Naive B cell (primary cell): Measurements from ENCODE around the gene RGCC. TPM values are rescaled to one million over a fixed set of nuclear protein-coding genes. Genes with fewer than 3 reads are reported as not detected.
"Not testable (repeated sequence)": the region's sequence is repeated elsewhere in the genome, so short reads cannot be mapped to it uniquely, and the experiment has no call there.

ENCODE experiments used
- ATAC-seq, 2 donors: fragments of 150-1000 bp; cut with Tn5 transposase; 2 replicates each; pipeline ENCODE4 v1.10.0; 2021; ENCODE audit warnings: low read depth in 2 of 2, mild to moderate bottlenecking in 2 of 2, moderate library complexity in 2 of 2
- DNase-seq: peaks from one replicate; pipeline ENCODE4 v3.0.0; 2022
- H3K27ac Mint-ChIP-seq, 6 donors: one replicate each; pipeline ENCODE4 v1.8.0; 2020 to 2022; ENCODE audit warnings: mild to moderate bottlenecking in 6 of 6, mixed read lengths in 6 of 6, moderate library complexity in 5 of 6, inconsistent platforms in 2 of 6
- H3K27me3 Mint-ChIP-seq, 3 donors: one replicate each; pipeline ENCODE4 v1.8.0; 2021 to 2022; ENCODE audit warnings: mixed read lengths in 3 of 3, mild to moderate bottlenecking in 1 of 3
- H3K36me3 Mint-ChIP-seq, 2 donors: one replicate each; pipeline ENCODE4 v1.8.0; 2020 to 2022; ENCODE audit warnings: mixed read lengths in 2 of 2, inconsistent platforms in 1 of 2, mild to moderate bottlenecking in 1 of 2
- H3K4me1 Mint-ChIP-seq, 3 donors: one replicate each; pipeline ENCODE4 v1.8.0; 2020 to 2022; ENCODE audit warnings: mixed read lengths in 3 of 3, inconsistent platforms in 1 of 3, mild to moderate bottlenecking in 1 of 3, moderate library complexity in 1 of 3
- H3K4me3 Mint-ChIP-seq, 8 donors: one replicate each; pipeline ENCODE4 v1.8.0; 2020 to 2022; ENCODE audit warnings: mild to moderate bottlenecking in 8 of 8, mixed read lengths in 8 of 8, moderate library complexity in 8 of 8, inconsistent platforms in 2 of 8
- H3K9me3 Mint-ChIP-seq, 7 donors: one replicate each; pipeline ENCODE4 v1.8.0; 2020 to 2022; ENCODE audit warnings: mixed read lengths in 7 of 7, mild to moderate bottlenecking in 5 of 7, inconsistent platforms in 2 of 7, moderate library complexity in 1 of 7
- polyA plus RNA-seq, 6 donors: library from polyadenylated mRNA; unstranded; fragments of 300-500 nt; fragmentation: Illumina TruSeq; gene quantifications; one replicate each; pipeline ENCODE4 v1.2.3, GENCODE V29; 2021; ENCODE audit warnings: low read depth in 6 of 6

RGCC gene
- polyA plus RNA-seq, 6 donors from 2014 or later: 0.88 to 7.7 (median 2.5) TPM; not detected in 1

DNA sequence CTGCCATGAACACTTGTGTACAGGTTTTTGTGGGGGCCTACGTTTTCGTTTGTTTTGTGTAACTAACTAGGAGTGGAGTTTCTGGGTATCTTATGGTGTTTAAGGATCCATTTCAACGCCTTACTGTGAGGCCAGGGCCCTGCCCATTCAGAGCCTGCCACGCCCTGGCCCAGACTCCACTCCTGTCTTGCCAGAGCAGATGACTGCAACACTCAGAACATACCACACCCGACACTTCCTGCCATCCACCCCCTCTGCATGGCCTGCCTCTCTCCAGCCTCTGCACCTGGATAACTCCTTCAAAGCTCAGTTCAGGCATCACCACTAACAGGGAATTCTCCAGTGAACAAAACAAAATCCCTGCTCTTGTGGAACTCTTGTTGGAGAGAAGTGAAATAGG, 43.2 kb downstream of the RGCC start:
- peak; percentile 37 to 53 for ATAC-seq
- peak overlapping the region in 4 of 6 donors; percentile 33 to 86 (median 80) for H3K27ac Mint-ChIP-seq

GRCh38 chr13:41501281-41501680, 43.9 kb downstream of the RGCC start:
- peak; percentile 10 for DNase-seq
- Mint-ChIP-seq H3K36me3 (peaks cover 5 to 16% of the 10 kb centered on the region in 2 donors), H3K9me3 (peaks cover 0 to 25% (median 10%) of the 10 kb centered on the region in 7 donors), H3K4me1 (peaks cover 45 to 47% (median 47%) of the 10 kb centered on the region in 3 donors), H3K4me3 (peak overlapping the region in 7 of 8 donors; percentile 25 to 84 (median 59)), H3K27me3 (peaks cover 0 to 6% (median 0%) of the 10 kb centered on the region in 3 donors), H3K27ac (peak overlapping the region in 5 of 6 donors; percentile 13 to 81 (median 49))
- ATAC-seq: peak; percentile 40

More for the DNA sequence above, 43.2 kb downstream of the RGCC start:
- Mint-ChIP-seq H3K36me3 (peaks cover 5 to 16% of the 10 kb centered on the region in 2 donors), H3K9me3 (peaks cover 0 to 20% (median 10%) of the 10 kb centered on the region in 7 donors), H3K4me1 (peaks cover 46 to 47% (median 47%) of the 10 kb centered on the region in 3 donors), H3K4me3 (peak overlapping the region in 6 of 8 donors; percentile 25 to 66 (median 50)), H3K27me3 (peaks cover 0 to 6% (median 0%) of the 10 kb centered on the region in 3 donors)
- peak; percentile 7 for DNase-seq

GRCh38 chr13:41502031-41502430, 44.7 kb downstream of the RGCC start:
- no peak for ATAC-seq

GRCh38 chr13:41502673-41503072, 45.3 kb downstream of the RGCC start:
- DNase-seq: peak; percentile 44
- Mint-ChIP-seq H3K27ac (peak overlapping the region in 3 of 6 donors; percentile 1 to 59 (median 26)), H3K4me3 (peak overlapping the region in 6 of 8 donors; percentile 7 to 74 (median 62)), H3K9me3 (peaks cover 0 to 25% (median 10%) of the 10 kb centered on the region in 7 donors), H3K4me1 (peaks cover 42 to 47% (median 47%) of the 10 kb centered on the region in 3 donors), H3K27me3 (peaks cover 0 to under 1% (median 0%) of the 10 kb centered on the region in 3 donors), H3K36me3 (peaks cover 5 to 16% of the 10 kb centered on the region in 2 donors)
- peak; percentile 81 to 85 for ATAC-seq

More at GRCh38 chr13:41502031-41502430, 44.7 kb downstream of the RGCC start:
- Mint-ChIP-seq H3K4me3 (peak overlapping the region in 5 of 8 donors; percentile 22 to 84 (median 63)), H3K4me1 (peaks cover 42 to 47% (median 47%) of the 10 kb centered on the region in 3 donors), H3K36me3 (peaks cover 5 to 16% of the 10 kb centered on the region in 2 donors), H3K27me3 (peaks cover 0 to 6% (median 0%) of the 10 kb centered on the region in 3 donors), H3K27ac (peak overlapping the region in 3 of 6 donors; percentile 35 to 59 (median 53)), H3K9me3 (peaks cover 0 to 25% (median 10%) of the 10 kb centered on the region in 7 donors)
- no peak for DNase-seq

- Mint-ChIP-seq H3K4me1 (peaks cover 42 to 47% (median 45%) of the 10 kb centered on the region in 3 donors), H3K4me3 (peak overlapping the region in 1 of 8 donors; percentile 66), H3K36me3 (peaks cover 5 to 16% of the 10 kb centered on the region in 2 donors), H3K27ac (peak overlapping the region in 1 of 6 donors; percentile 59), H3K27me3 (no peaks in the 10 kb centered on the region), H3K9me3 (peaks cover 0 to 25% (median 10%) of the 10 kb centered on the region in 7 donors)
- DNase-seq (no peak), ATAC-seq (no peak)
Measured at GRCh38 chr13:41503356-41503755, 46.0 kb downstream of the RGCC start.

DNA sequence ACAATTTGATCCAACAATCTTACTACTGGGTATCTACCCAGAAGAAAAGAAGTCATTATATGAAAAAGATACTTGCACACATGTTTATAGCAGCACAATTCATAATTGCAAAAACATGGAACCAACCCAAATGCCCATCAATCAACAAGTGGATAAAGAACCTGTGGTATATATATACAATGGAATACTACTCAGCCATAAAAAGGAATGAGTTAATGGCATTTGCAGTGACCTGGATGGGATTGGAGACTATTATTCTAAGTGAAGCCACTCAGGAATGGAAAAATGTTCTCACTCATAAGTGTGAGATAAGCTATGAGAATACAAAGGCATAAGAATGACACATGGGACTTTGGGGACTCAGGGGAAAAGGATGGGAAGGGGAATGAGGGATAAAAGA, 47.3 kb downstream of the RGCC start:
- DNase-seq, H3K4me3 Mint-ChIP-seq, H3K27ac Mint-ChIP-seq, ATAC-seq, H3K27me3 Mint-ChIP-seq: not testable (repeated sequence)
- Mint-ChIP-seq H3K9me3 (peaks cover 0 to 25% (median 10%) of the 10 kb centered on the region in 7 donors), H3K4me1 (peaks cover 36 to 43% (median 38%) of the 10 kb centered on the region in 3 donors), H3K36me3 (peaks cover 5 to 16% of the 10 kb centered on the region in 2 donors)

- Mint-ChIP-seq H3K4me1 (peaks cover 29 to 36% (median 33%) of the 10 kb centered on the region in 3 donors), H3K27ac (peak overlapping the region in 2 of 6 donors; percentile 9 to 36), H3K4me3 (peak overlapping the region in 2 of 8 donors; percentile 7 to 32), H3K9me3 (peaks cover 0 to 25% (median 10%) of the 10 kb centered on the region in 7 donors), H3K36me3 (peaks cover 5 to 16% of the 10 kb centered on the region in 2 donors), H3K27me3 (no peaks in the 10 kb centered on the region)
- DNase-seq: no peak
- no peak for ATAC-seq
Measured at GRCh38 chr13:41505209-41505835, 48.0 kb downstream of the RGCC start.

DNA sequence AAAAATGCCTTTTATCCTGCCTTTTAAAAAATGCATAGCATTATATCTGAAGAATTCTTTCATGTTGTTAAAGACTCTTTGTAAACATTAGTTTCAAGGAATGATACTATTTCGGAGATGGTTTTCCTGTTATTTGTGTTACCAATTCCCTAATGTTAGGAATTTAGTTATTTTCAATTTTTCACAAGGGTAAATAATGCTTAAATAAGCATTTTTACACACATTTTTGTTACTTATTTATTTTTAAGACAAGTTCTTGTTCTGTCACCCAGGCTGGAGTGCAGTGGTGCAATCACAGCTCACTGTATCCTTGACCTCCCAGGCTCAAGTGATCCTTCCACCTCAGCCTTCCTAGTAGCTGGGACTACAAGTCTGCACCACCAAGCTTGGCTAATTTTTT, 49.0 kb downstream of the RGCC start:
- no peak for ATAC-seq
- Mint-ChIP-seq H3K27ac (no peak overlapping the region), H3K4me1 (peaks cover 19 to 26% (median 23%) of the 10 kb centered on the region in 3 donors), H3K27me3 (no peaks in the 10 kb centered on the region), H3K4me3 (no peak overlapping the region), H3K36me3 (peaks cover 5 to 16% of the 10 kb centered on the region in 2 donors), H3K9me3 (peaks cover 0 to 25% (median 10%) of the 10 kb centered on the region in 7 donors)
- DNase-seq: no peak

- Mint-ChIP-seq H3K4me1 (no peaks in the 10 kb centered on the region), H3K4me3 (no peak overlapping the region), H3K27ac (no peak overlapping the region), H3K9me3 (peaks cover 0 to 9% (median 3%) of the 10 kb centered on the region in 7 donors), H3K36me3 (no peaks in the 10 kb centered on the region), H3K27me3 (no peaks in the 10 kb centered on the region)
- no peak for ATAC-seq
- DNase-seq: no peak
Measured at GRCh38 chr13:41509971-41510370, 52.6 kb downstream of the RGCC start.

GRCh38 chr13:41511827-41512226, 54.5 kb downstream of the RGCC start:
- DNase-seq (no peak), ATAC-seq (no peak)
- no peaks in the 10 kb centered on the region for H3K4me1 Mint-ChIP-seq
- H3K27ac Mint-ChIP-seq: no peak overlapping the region
- H3K27me3 Mint-ChIP-seq: no peaks in the 10 kb centered on the region
- no peaks in the 10 kb centered on the region for H3K36me3 Mint-ChIP-seq
- no peak overlapping the region for H3K4me3 Mint-ChIP-seq
- peaks cover 0 to 3% (median 0%) of the 10 kb centered on the region in 7 donors for H3K9me3 Mint-ChIP-seq

GRCh38 chr13:41512441-41512840, 55.1 kb downstream of the RGCC start:
- H3K36me3 Mint-ChIP-seq: no peaks in the 10 kb centered on the region
- DNase-seq (peak; percentile 21), ATAC-seq (peak; percentile 74 to 99)
- H3K4me1 Mint-ChIP-seq: no peaks in the 10 kb centered on the region
- H3K9me3 Mint-ChIP-seq: peaks cover 0 to 3% (median 0%) of the 10 kb centered on the region in 7 donors
- H3K27ac Mint-ChIP-seq: no peak overlapping the region
- no peaks in the 10 kb centered on the region for H3K27me3 Mint-ChIP-seq
- no peak overlapping the region for H3K4me3 Mint-ChIP-seq

GRCh38 chr13:41513600-41513999, 56.2 kb downstream of the RGCC start:
- Mint-ChIP-seq H3K4me3 (no peak overlapping the region), H3K36me3 (peaks cover 0 to 4% of the 10 kb centered on the region in 2 donors), H3K4me1 (no peaks in the 10 kb centered on the region), H3K27me3 (no peaks in the 10 kb centered on the region), H3K27ac (no peak overlapping the region), H3K9me3 (peaks cover 0 to 3% (median 0%) of the 10 kb centered on the region in 7 donors)
- ATAC-seq: no peak
- no peak for DNase-seq

GRCh38 chr13:41514853-41515395, 57.6 kb downstream of the RGCC start:
- H3K27me3 Mint-ChIP-seq: no peaks in the 10 kb centered on the region
- H3K9me3 Mint-ChIP-seq: peaks cover 0 to 3% (median 0%) of the 10 kb centered on the region in 7 donors
- H3K36me3 Mint-ChIP-seq: peaks cover 0 to 4% of the 10 kb centered on the region in 2 donors
- H3K27ac Mint-ChIP-seq: no peak overlapping the region
- H3K4me3 Mint-ChIP-seq: no peak overlapping the region
- no peaks in the 10 kb centered on the region for H3K4me1 Mint-ChIP-seq
- DNase-seq (no peak), ATAC-seq (no peak)
